ENCODE results near the gene GPR39. TPM values are rescaled to one million over a fixed set of nuclear protein-coding genes. Genes with fewer than 3 reads are reported as not detected.

Gene GPR39
- total and polyA plus RNA-seq, 2 donors from 2014 or later: 4.9 to 8.7 TPM

DNA sequence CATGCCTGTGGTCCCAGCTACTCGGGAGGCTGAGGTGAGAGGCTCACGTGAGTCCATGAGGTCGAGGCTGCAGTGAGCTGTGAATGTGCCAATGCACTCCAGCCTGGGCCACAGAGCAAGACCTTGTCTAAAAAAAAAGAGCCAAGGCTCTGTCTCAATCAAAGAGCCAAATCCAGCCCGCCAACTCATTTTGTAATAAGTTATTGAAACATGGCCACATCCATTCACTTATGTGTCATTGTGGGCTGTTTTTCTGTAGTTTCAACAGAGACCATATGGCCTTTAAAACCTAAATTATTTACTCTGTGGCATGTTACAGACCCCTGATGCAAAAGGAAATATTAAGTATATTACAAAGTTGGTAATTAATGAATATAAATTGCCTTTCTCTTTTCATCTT, 60.8 kb downstream of the GPR39 start:
- intact Hi-C loops (cut with DNase I): no loop called here
- H3K9me3 ChIP-seq (ENCODE audit: control insufficient read depth in 2 of 3, insufficient read depth in 1 of 3, low read length in 3 of 3): no peaks in the 10 kb centered on the region
- no peaks in the 10 kb centered on the region for H3K4me1 ChIP-seq (ENCODE audit: control insufficient read depth in 2 of 3, insufficient read depth in 2 of 3, low read depth in 1 of 3, low read length in 3 of 3)
- TF ChIP-seq, protein P1, sequence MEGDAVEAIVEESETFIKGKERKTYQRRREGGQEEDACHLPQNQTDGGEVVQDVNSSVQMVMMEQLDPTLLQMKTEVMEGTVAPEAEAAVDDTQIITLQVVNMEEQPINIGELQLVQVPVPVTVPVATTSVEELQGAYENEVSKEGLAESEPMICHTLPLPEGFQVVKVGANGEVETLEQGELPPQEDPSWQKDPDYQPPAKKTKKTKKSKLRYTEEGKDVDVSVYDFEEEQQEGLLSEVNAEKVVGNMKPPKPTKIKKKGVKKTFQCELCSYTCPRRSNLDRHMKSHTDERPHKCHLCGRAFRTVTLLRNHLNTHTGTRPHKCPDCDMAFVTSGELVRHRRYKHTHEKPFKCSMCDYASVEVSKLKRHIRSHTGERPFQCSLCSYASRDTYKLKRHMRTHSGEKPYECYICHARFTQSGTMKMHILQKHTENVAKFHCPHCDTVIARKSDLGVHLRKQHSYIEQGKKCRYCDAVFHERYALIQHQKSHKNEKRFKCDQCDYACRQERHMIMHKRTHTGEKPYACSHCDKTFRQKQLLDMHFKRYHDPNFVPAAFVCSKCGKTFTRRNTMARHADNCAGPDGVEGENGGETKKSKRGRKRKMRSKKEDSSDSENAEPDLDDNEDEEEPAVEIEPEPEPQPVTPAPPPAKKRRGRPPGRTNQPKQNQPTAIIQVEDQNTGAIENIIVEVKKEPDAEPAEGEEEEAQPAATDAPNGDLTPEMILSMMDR (IDR thresholded peaks at IDR 0.05; ENCODE audit: borderline replicate concordance, extremely low read depth, insufficient read depth): no peak
- DNase-seq: no peak
- H3K4me3 ChIP-seq (ENCODE audit: low read length in 3 of 3): no peak overlapping the region
- FAIRE-seq: no peak
- no peaks in the 10 kb centered on the region for H3K27me3 ChIP-seq (ENCODE audit: control insufficient read depth, insufficient read depth, low read length)
- H3K9ac ChIP-seq (ENCODE audit: low read length in 3 of 3): no peak overlapping the region
- H3K27ac ChIP-seq (ENCODE audit: low read depth in 2 of 2, low read length in 2 of 2): no peak overlapping the region
- H3K36me3 ChIP-seq (ENCODE audit: control insufficient read depth in 2 of 3, insufficient read depth in 3 of 3, low read length in 3 of 3): no peaks in the 10 kb centered on the region

DNA sequence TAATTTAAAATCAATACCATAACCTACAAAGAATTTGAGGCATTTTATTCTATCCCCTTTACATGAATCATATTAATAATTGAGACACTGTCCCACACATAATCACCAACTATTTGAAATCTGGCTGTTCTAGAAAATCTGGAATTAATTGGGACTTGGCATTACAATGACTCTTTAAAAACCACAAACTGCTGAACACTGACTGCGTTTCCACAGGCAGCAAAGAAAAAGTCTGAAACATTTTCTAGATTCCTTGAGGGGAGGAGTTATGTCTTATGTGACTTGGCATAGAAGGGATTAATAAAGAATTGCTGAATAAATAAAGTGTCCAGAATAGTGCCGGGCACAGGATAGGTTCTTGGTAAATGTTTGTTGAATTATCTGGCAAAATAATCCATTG, 61.4 kb downstream of the GPR39 start:
- intact Hi-C loops (cut with DNase I): no loop called here
- Histone ChIP-seq H3K9me3 (ENCODE audit: control insufficient read depth in 2 of 3, insufficient read depth in 1 of 3, low read length in 3 of 3) (no peaks in the 10 kb centered on the region), H3K36me3 (ENCODE audit: control insufficient read depth in 2 of 3, insufficient read depth in 3 of 3, low read length in 3 of 3) (no peaks in the 10 kb centered on the region), H3K4me1 (ENCODE audit: control insufficient read depth in 2 of 3, insufficient read depth in 2 of 3, low read depth in 1 of 3, low read length in 3 of 3) (no peaks in the 10 kb centered on the region), H3K4me3 (ENCODE audit: low read length in 3 of 3) (no peak overlapping the region), H3K9ac (ENCODE audit: low read length in 3 of 3) (no peak overlapping the region), H3K27ac (ENCODE audit: low read depth in 2 of 2, low read length in 2 of 2) (no peak overlapping the region), H3K27me3 (ENCODE audit: control insufficient read depth, insufficient read depth, low read length) (no peaks in the 10 kb centered on the region)
- FAIRE-seq: no peak
- TF ChIP-seq, protein P1 (IDR thresholded peaks at IDR 0.05; ENCODE audit: borderline replicate concordance, extremely low read depth, insufficient read depth): no peak
- no peak for DNase-seq

DNA sequence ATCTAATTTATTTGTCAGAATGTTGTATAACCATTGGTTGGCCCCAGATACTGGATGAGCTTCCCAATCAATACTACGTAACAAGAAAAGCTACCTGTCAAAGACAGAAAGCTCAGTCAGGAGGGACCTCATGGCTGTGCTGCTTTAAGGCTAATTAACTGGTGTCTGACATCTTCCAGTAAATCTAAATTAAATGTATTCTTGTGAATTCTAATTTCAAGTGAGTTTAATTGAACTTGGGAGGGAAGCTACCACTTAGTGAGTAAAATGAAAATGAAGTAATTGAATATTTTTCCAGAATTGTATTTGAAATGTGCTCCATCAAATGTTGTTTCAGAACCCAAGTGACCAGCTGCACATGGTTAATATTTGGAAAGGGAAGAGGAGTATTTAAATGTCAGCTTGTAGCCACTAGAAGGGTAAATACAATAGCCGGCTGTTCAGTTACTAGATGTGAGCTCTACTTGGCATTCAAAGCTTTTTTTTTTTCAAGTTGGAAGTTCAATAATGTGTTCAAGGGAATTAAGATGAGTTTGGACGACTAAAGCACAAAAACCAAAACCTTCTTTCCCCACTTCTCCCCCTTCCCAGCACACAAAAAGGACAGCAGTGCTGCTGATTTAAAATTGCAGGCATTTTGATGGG, 62.0 kb downstream of the GPR39 start:
- no peak for FAIRE-seq
- H3K27ac ChIP-seq (ENCODE audit: low read depth in 2 of 2, low read length in 2 of 2): no peak overlapping the region
- H3K4me1 ChIP-seq (ENCODE audit: control insufficient read depth in 2 of 3, insufficient read depth in 2 of 3, low read depth in 1 of 3, low read length in 3 of 3): no peaks in the 10 kb centered on the region
- H3K27me3 ChIP-seq (ENCODE audit: control insufficient read depth, insufficient read depth, low read length): no peaks in the 10 kb centered on the region
- intact Hi-C loops (cut with DNase I): no loop called here
- TF ChIP-seq, protein P1 (IDR thresholded peaks at IDR 0.05; ENCODE audit: borderline replicate concordance, extremely low read depth, insufficient read depth): no peak
- H3K9ac ChIP-seq (ENCODE audit: low read length in 3 of 3): no peak overlapping the region
- H3K4me3 ChIP-seq (ENCODE audit: low read length in 3 of 3): no peak overlapping the region
- DNase-seq: no peak
- no peaks in the 10 kb centered on the region for H3K36me3 ChIP-seq (ENCODE audit: control insufficient read depth in 2 of 3, insufficient read depth in 3 of 3, low read length in 3 of 3)
- no peaks in the 10 kb centered on the region for H3K9me3 ChIP-seq (ENCODE audit: control insufficient read depth in 2 of 3, insufficient read depth in 1 of 3, low read length in 3 of 3)

DNA sequence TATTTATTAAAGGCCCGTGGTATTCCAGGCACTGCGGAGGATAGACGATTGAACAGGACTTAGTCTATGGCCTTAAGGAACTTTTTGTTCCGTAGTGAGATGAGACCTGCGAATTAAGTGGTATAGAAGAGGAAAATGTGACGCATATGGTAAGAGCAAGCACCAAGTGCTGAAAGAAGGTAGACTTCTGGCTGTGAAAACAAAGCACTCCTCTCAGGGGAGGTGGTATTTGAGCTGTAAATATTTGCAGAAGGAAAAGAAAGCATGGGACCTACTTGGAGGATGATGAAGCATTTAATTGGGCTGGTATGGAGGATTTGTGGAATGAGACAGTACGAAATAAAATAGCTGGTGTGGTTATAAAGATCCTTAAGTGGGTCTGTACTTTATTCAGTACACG, 62.5 kb downstream of the GPR39 start:
- FAIRE-seq (no peak), DNase-seq (no peak)
- no peak overlapping the region for H3K9ac ChIP-seq (ENCODE audit: low read length in 3 of 3)
- no peak overlapping the region for H3K4me3 ChIP-seq (ENCODE audit: low read length in 3 of 3)
- intact Hi-C loops (cut with DNase I): no loop called here
- H3K27ac ChIP-seq (ENCODE audit: low read depth in 2 of 2, low read length in 2 of 2): no peak overlapping the region
- no peaks in the 10 kb centered on the region for H3K36me3 ChIP-seq (ENCODE audit: control insufficient read depth in 2 of 3, insufficient read depth in 3 of 3, low read length in 3 of 3)
- TF ChIP-seq, protein P1 (IDR thresholded peaks at IDR 0.05; ENCODE audit: borderline replicate concordance, extremely low read depth, insufficient read depth): no peak
- H3K9me3 ChIP-seq (ENCODE audit: control insufficient read depth in 2 of 3, insufficient read depth in 1 of 3, low read length in 3 of 3): no peaks in the 10 kb centered on the region
- no peaks in the 10 kb centered on the region for H3K27me3 ChIP-seq (ENCODE audit: control insufficient read depth, insufficient read depth, low read length)
- no peaks in the 10 kb centered on the region for H3K4me1 ChIP-seq (ENCODE audit: control insufficient read depth in 2 of 3, insufficient read depth in 2 of 3, low read depth in 1 of 3, low read length in 3 of 3)
